Measurements from ENCODE around the gene LIAS. TPM values are rescaled to one million over a fixed set of nuclear protein-coding genes. Genes with fewer than 3 reads are reported as not detected.

Gene LIAS
- total RNA-seq, 1 donor from 2014 or later, result 17.0 TPM

GRCh38 chr4:39525822-39526690 is 67.2 kb downstream of the LIAS start:
- peaks cover 29% of the 10 kb centered on the region for H3K36me3 Mint-ChIP-seq (ENCODE audit: insufficient read depth)
- peaks cover 6% of the 10 kb centered on the region for H3K9me3 Mint-ChIP-seq (ENCODE audit: low read depth)
- peak overlapping the region; percentile 98 for H3K27ac Mint-ChIP-seq
- no peak for DNase-seq (ENCODE audit: low spot score, unreplicated experiment)
- H3K4me1 Mint-ChIP-seq (ENCODE audit: low read depth), result peaks cover 33% of the 10 kb centered on the region
- no peak for TF ChIP-seq CTCF (IDR thresholded peaks at IDR 0.05; ENCODE audit: unreplicated experiment)
- no peaks in the 10 kb centered on the region for H3K27me3 Mint-ChIP-seq
- peak overlapping the region; percentile 99 for H3K4me3 Mint-ChIP-seq (ENCODE audit: low read depth)

GRCh38 chr4:39526765-39527295 is 68.0 kb downstream of the LIAS start:
- no peak for TF ChIP-seq CTCF (IDR thresholded peaks at IDR 0.05; ENCODE audit: unreplicated experiment)
- Mint-ChIP-seq H3K36me3 (ENCODE audit: insufficient read depth) (peaks cover 36% of the 10 kb centered on the region), H3K4me3 (ENCODE audit: low read depth) (peak overlapping the region; percentile 99), H3K27me3 (no peaks in the 10 kb centered on the region), H3K4me1 (ENCODE audit: low read depth) (peaks cover 29% of the 10 kb centered on the region), H3K27ac (peak overlapping the region; percentile 98), H3K9me3 (ENCODE audit: low read depth) (peaks cover 13% of the 10 kb centered on the region)
- no peak for DNase-seq (ENCODE audit: low spot score, unreplicated experiment)

- peaks cover 19% of the 10 kb centered on the region for H3K9me3 Mint-ChIP-seq (ENCODE audit: low read depth)
- H3K27me3 Mint-ChIP-seq, result no peaks in the 10 kb centered on the region
- TF ChIP-seq CTCF (IDR thresholded peaks at IDR 0.05; ENCODE audit: unreplicated experiment), result no peak
- peaks cover 38% of the 10 kb centered on the region for H3K36me3 Mint-ChIP-seq (ENCODE audit: insufficient read depth)
- H3K4me1 Mint-ChIP-seq (ENCODE audit: low read depth), result peaks cover 23% of the 10 kb centered on the region
- peak; percentile 96 for DNase-seq (ENCODE audit: low spot score, unreplicated experiment)
- peak within 1 kb of the TSS; percentile 99 for H3K27ac Mint-ChIP-seq
- H3K4me3 Mint-ChIP-seq (ENCODE audit: low read depth), result peak within 1 kb of the TSS; percentile 99
Measured at GRCh38 chr4:39527296-39528060, 68.6 kb downstream of the LIAS start, which contains the start of gene UGDH. UGDH (minus strand) TSS chr4:39527439; CDS start chr4:39521512, 5,927 bp downstream.

- H3K27me3 Mint-ChIP-seq, result no peaks in the 10 kb centered on the region
- TF ChIP-seq CTCF (IDR thresholded peaks at IDR 0.05; ENCODE audit: unreplicated experiment), result no peak
- peak overlapping the region; percentile 99 for H3K4me3 Mint-ChIP-seq (ENCODE audit: low read depth)
- peaks cover 44% of the 10 kb centered on the region for H3K36me3 Mint-ChIP-seq (ENCODE audit: insufficient read depth)
- DNase-seq (ENCODE audit: low spot score, unreplicated experiment), result no peak
- peak overlapping the region; percentile 95 for H3K27ac Mint-ChIP-seq
- H3K9me3 Mint-ChIP-seq (ENCODE audit: low read depth), result peaks cover 23% of the 10 kb centered on the region
- peaks cover 18% of the 10 kb centered on the region for H3K4me1 Mint-ChIP-seq (ENCODE audit: low read depth)
Measured at GRCh38 chr4:39528061-39528465, 69.2 kb downstream of the LIAS start.

Small RNA genes within 50 kb of the gene (microRNA-seq; reads per million reads assigned to microRNA genes)
- gene MIR5591 (ENCODE audit: borderline number of aligned reads, unreplicated experiment), result not detected

Other genes starting within 250 kb of the LIAS start
- gene RFC1, start 92.7 kb upstream of the LIAS start, total RNA-seq, result 46.8 and 58.6 TPM in 2 replicates
- 0.36 and 0.43 TPM in 2 replicates for gene KLB, start 52.1 kb upstream of the LIAS start, total RNA-seq
- 1,349 and 1,450 TPM in 2 replicates for gene RPL9, start 134 bp upstream of the LIAS start, total RNA-seq
- gene UGDH, start 68.4 kb downstream of the LIAS start, total RNA-seq, result 518 and 607 TPM in 2 replicates
- 61.0 and 70.1 TPM in 2 replicates for gene SMIM14, start 179.8 kb downstream of the LIAS start, total RNA-seq
- gene UBE2K, start 239.1 kb downstream of the LIAS start, total RNA-seq, result 105 and 110 TPM in 2 replicates